ENCODE measurements around the gene PERCC1.

The PERCC1 gene

GRCh38 chr16:1427473-1428461 lies 3.1 kb upstream of the PERCC1 start:
- H3K27me3 ChIP-seq (ENCODE audit: insufficient read depth, low read length) = no peaks in the 10 kb centered on the region
- no peaks in the 10 kb centered on the region for H3K79me2 ChIP-seq (ENCODE audit: control insufficient read depth, insufficient read depth, low read length, unreplicated experiment)
- no peaks in the 10 kb centered on the region for H3K36me3 ChIP-seq (ENCODE audit: insufficient read depth, low read length)
- no peak overlapping the region for H3K27ac ChIP-seq (ENCODE audit: low read depth, low read length)
- H2AFZ ChIP-seq (ENCODE audit: low read length, unreplicated experiment) = no peak overlapping the region
- H3K4me1 ChIP-seq (ENCODE audit: control insufficient read depth, insufficient read depth, low read length, unreplicated experiment) = no peaks in the 10 kb centered on the region
- no peak overlapping the region for H3K4me3 ChIP-seq (ENCODE audit: low read depth, low read length)

- Histone ChIP-seq H3K27ac (ENCODE audit: low read depth, low read length) (no peak overlapping the region), H3K79me2 (ENCODE audit: control insufficient read depth, insufficient read depth, low read length, unreplicated experiment) (no peaks in the 10 kb centered on the region), H3K27me3 (ENCODE audit: insufficient read depth, low read length) (no peaks in the 10 kb centered on the region), H2AFZ (ENCODE audit: low read length, unreplicated experiment) (no peak overlapping the region), H3K4me1 (ENCODE audit: control insufficient read depth, insufficient read depth, low read length, unreplicated experiment) (no peaks in the 10 kb centered on the region), H3K4me3 (ENCODE audit: low read depth, low read length) (no peak overlapping the region), H3K36me3 (ENCODE audit: insufficient read depth, low read length) (no peaks in the 10 kb centered on the region)
These were observed 2.4 kb upstream of the PERCC1 start for GRCh38 chr16:1428511-1428910.

- Histone ChIP-seq H3K79me2 (ENCODE audit: control insufficient read depth, insufficient read depth, low read length, unreplicated experiment) (no peaks in the 10 kb centered on the region), H3K4me1 (ENCODE audit: control insufficient read depth, insufficient read depth, low read length, unreplicated experiment) (no peaks in the 10 kb centered on the region), H2AFZ (ENCODE audit: low read length, unreplicated experiment) (no peak overlapping the region), H3K27ac (ENCODE audit: low read depth, low read length) (no peak overlapping the region), H3K36me3 (ENCODE audit: insufficient read depth, low read length) (no peaks in the 10 kb centered on the region), H3K4me3 (ENCODE audit: low read depth, low read length) (no peak overlapping the region), H3K27me3 (ENCODE audit: insufficient read depth, low read length) (no peaks in the 10 kb centered on the region)
These were observed 1.9 kb upstream of the PERCC1 start for GRCh38 chr16:1429012-1429411.

- Histone ChIP-seq H3K27me3 (ENCODE audit: insufficient read depth, low read length) (no peaks in the 10 kb centered on the region), H3K27ac (ENCODE audit: low read depth, low read length) (no peak overlapping the region), H3K79me2 (ENCODE audit: control insufficient read depth, insufficient read depth, low read length, unreplicated experiment) (no peaks in the 10 kb centered on the region), H3K36me3 (ENCODE audit: insufficient read depth, low read length) (no peaks in the 10 kb centered on the region), H3K4me1 (ENCODE audit: control insufficient read depth, insufficient read depth, low read length, unreplicated experiment) (no peaks in the 10 kb centered on the region), H2AFZ (ENCODE audit: low read length, unreplicated experiment) (no peak overlapping the region), H3K4me3 (ENCODE audit: low read depth, low read length) (no peak overlapping the region)
These were observed 1.2 kb upstream of the PERCC1 start for GRCh38 chr16:1429631-1430030.

DNA sequence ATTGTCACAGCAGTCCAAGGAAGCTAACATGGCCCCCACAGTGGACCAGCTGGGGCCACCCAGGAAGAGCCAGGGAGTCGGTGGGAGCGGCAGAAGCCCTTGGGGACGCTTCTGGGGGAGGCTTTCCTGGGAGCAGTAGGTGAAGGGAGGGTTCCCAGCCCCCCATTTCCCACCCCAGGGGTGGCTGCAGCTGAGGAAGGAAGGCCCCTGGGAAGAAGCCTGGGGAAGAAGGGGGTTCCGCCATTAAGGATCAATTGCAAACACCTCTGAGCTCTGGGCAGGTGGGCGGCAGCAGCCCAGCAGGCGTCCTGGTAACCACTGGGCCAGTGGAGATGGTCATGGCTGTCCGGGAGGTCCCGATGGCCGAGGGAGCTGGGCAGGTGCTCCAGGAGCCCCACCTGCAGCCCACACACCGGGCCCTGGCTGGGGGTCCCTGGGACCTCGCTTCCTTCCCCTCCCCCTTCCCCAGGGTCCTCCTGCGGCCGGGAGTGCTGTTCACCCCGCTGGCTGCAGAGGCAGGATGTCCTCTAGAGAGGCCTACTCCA lies 592 bp upstream of the PERCC1 start:
- Histone ChIP-seq H3K27ac (ENCODE audit: low read depth, low read length) (no peak overlapping the region), H3K79me2 (ENCODE audit: control insufficient read depth, insufficient read depth, low read length, unreplicated experiment) (no peaks in the 10 kb centered on the region)

DNA sequence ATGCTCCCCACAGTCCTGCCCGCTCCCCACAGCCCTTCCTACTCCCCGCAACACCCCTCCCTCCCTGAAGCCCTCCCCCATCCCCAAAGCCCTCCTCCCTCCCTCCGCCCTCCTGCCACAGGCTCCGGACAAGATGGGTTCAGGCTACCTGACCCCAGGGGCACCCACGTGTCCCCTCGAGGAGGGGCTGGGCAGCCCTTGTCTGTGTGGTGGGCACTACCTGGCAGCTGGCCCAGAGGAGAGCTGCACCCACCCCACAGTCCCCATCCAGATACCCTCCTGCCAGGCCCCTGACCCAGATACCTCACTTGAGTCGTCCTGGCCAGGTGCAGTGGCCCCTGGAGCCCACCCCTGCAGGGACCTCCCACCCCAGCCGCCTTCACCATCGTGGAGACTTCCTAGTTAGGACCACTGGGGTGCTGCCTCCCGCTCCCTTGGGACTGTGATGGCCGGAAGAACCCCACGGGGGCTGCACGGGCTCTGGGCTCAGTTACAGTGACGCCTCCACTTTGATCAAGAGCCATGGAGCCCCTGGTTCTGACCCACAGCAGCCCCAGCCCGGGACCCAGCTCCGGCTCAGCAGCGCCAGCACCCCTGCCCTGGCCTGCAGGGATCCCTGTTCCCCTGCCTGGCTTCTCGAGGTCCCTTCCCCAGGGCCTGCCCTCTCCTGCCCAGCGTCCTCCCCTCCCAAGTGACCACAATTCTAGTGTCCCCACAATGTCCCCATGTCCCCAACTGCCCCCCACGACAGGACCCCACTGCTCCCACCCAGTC lies 806 bp downstream of the PERCC1 start:
- Histone ChIP-seq H3K79me2 (ENCODE audit: control insufficient read depth, insufficient read depth, low read length, unreplicated experiment) (no peaks in the 10 kb centered on the region), H3K4me1 (ENCODE audit: control insufficient read depth, insufficient read depth, low read length, unreplicated experiment) (no peaks in the 10 kb centered on the region), H3K27ac (ENCODE audit: low read depth, low read length) (no peak overlapping the region)

More for the DNA sequence above, 592 bp upstream of the PERCC1 start:
- H3K4me3 ChIP-seq (ENCODE audit: low read depth, low read length) = no peak overlapping the region
- no peaks in the 10 kb centered on the region for H3K4me1 ChIP-seq (ENCODE audit: control insufficient read depth, insufficient read depth, low read length, unreplicated experiment)
- no peaks in the 10 kb centered on the region for H3K27me3 ChIP-seq (ENCODE audit: insufficient read depth, low read length)
- no peaks in the 10 kb centered on the region for H3K36me3 ChIP-seq (ENCODE audit: insufficient read depth, low read length)
- H2AFZ ChIP-seq (ENCODE audit: low read length, unreplicated experiment) = no peak overlapping the region

GRCh38 chr16:1432388-1433262 lies 1.7 kb downstream of the PERCC1 start:
- Histone ChIP-seq H3K79me2 (ENCODE audit: control insufficient read depth, insufficient read depth, low read length, unreplicated experiment) (no peaks in the 10 kb centered on the region), H2AFZ (ENCODE audit: low read length, unreplicated experiment) (no peak overlapping the region), H3K27me3 (ENCODE audit: insufficient read depth, low read length) (no peaks in the 10 kb centered on the region), H3K27ac (ENCODE audit: low read depth, low read length) (no peak overlapping the region), H3K4me1 (ENCODE audit: control insufficient read depth, insufficient read depth, low read length, unreplicated experiment) (no peaks in the 10 kb centered on the region), H3K36me3 (ENCODE audit: insufficient read depth, low read length) (no peaks in the 10 kb centered on the region), H3K4me3 (ENCODE audit: low read depth, low read length) (no peak overlapping the region)

More for the DNA sequence above, 806 bp downstream of the PERCC1 start:
- no peak overlapping the region for H3K4me3 ChIP-seq (ENCODE audit: low read depth, low read length)
- no peaks in the 10 kb centered on the region for H3K36me3 ChIP-seq (ENCODE audit: insufficient read depth, low read length)
- H2AFZ ChIP-seq (ENCODE audit: low read length, unreplicated experiment) = no peak overlapping the region
- H3K27me3 ChIP-seq (ENCODE audit: insufficient read depth, low read length) = no peaks in the 10 kb centered on the region

GRCh38 chr16:1433263-1433560 lies 2.3 kb downstream of the PERCC1 start:
- Histone ChIP-seq H3K27ac (ENCODE audit: low read depth, low read length) (no peak overlapping the region), H2AFZ (ENCODE audit: low read length, unreplicated experiment) (no peak overlapping the region), H3K4me3 (ENCODE audit: low read depth, low read length) (no peak overlapping the region), H3K36me3 (ENCODE audit: insufficient read depth, low read length) (no peaks in the 10 kb centered on the region), H3K27me3 (ENCODE audit: insufficient read depth, low read length) (no peaks in the 10 kb centered on the region), H3K4me1 (ENCODE audit: control insufficient read depth, insufficient read depth, low read length, unreplicated experiment) (no peaks in the 10 kb centered on the region), H3K79me2 (ENCODE audit: control insufficient read depth, insufficient read depth, low read length, unreplicated experiment) (no peaks in the 10 kb centered on the region)

- Histone ChIP-seq H3K36me3 (ENCODE audit: insufficient read depth, low read length) (no peaks in the 10 kb centered on the region), H3K4me1 (ENCODE audit: control insufficient read depth, insufficient read depth, low read length, unreplicated experiment) (no peaks in the 10 kb centered on the region), H3K27me3 (ENCODE audit: insufficient read depth, low read length) (no peaks in the 10 kb centered on the region), H3K27ac (ENCODE audit: low read depth, low read length) (no peak overlapping the region), H3K79me2 (ENCODE audit: control insufficient read depth, insufficient read depth, low read length, unreplicated experiment) (no peaks in the 10 kb centered on the region), H3K4me3 (ENCODE audit: low read depth, low read length) (no peak overlapping the region), H2AFZ (ENCODE audit: low read length, unreplicated experiment) (no peak overlapping the region)
These were observed 2.9 kb downstream of the PERCC1 start for GRCh38 chr16:1433756-1434155.
